ENCODE data around the gene KCNJ15. TPM values are rescaled to one million over a fixed set of nuclear protein-coding genes. Genes with fewer than 3 reads are reported as not detected.

KCNJ15 gene
- total RNA-seq, 1 donor: 10.1 TPM

GRCh38 chr21:38259665-38260064 lies 2.9 kb downstream of the KCNJ15 start:
- H3K4me2 ChIP-seq (ENCODE audit: insufficient read depth, low read length): peak overlapping the region; percentile 13
- no peaks in the 10 kb centered on the region for H4K20me1 ChIP-seq (ENCODE audit: insufficient read depth, low read length)
- H3K36me3 ChIP-seq (ENCODE audit: insufficient read depth, low read length): no peaks in the 10 kb centered on the region
- no peaks in the 10 kb centered on the region for H3K79me2 ChIP-seq (ENCODE audit: insufficient read depth, low read length)
- no peak overlapping the region for H2AFZ ChIP-seq (ENCODE audit: low read length)
- DNase-seq (ENCODE audit: insufficient read length, low spot score, missing footprints): no peak
- H3K27ac ChIP-seq (ENCODE audit: low read depth, low read length): peak overlapping the region; percentile 89
- H3K4me3 ChIP-seq (ENCODE audit: insufficient read depth, low read length): no peak overlapping the region
- H3K4me1 ChIP-seq (ENCODE audit: insufficient read depth, low read length): peaks cover 48% of the 10 kb centered on the region
- no peaks in the 10 kb centered on the region for H3K27me3 ChIP-seq (ENCODE audit: insufficient read depth, low read length)
- TF ChIP-seq CTCF (IDR thresholded peaks at IDR 0.05; ENCODE audit: extremely low read depth, low read depth, low read length): no peak
- H3K9me3 ChIP-seq (ENCODE audit: low read depth, low read length): no peaks in the 10 kb centered on the region

- Histone ChIP-seq H3K36me3 (ENCODE audit: insufficient read depth, low read length) (no peaks in the 10 kb centered on the region), H3K79me2 (ENCODE audit: insufficient read depth, low read length) (no peaks in the 10 kb centered on the region), H3K27ac (ENCODE audit: low read depth, low read length) (no peak overlapping the region), H3K4me3 (ENCODE audit: insufficient read depth, low read length) (no peak overlapping the region), H2AFZ (ENCODE audit: low read length) (no peak overlapping the region), H3K9me3 (ENCODE audit: low read depth, low read length) (no peaks in the 10 kb centered on the region), H4K20me1 (ENCODE audit: insufficient read depth, low read length) (no peaks in the 10 kb centered on the region), H3K4me2 (ENCODE audit: insufficient read depth, low read length) (no peak overlapping the region), H3K27me3 (ENCODE audit: insufficient read depth, low read length) (no peaks in the 10 kb centered on the region), H3K4me1 (ENCODE audit: insufficient read depth, low read length) (peaks cover 48% of the 10 kb centered on the region)
- TF ChIP-seq CTCF (IDR thresholded peaks at IDR 0.05; ENCODE audit: extremely low read depth, low read depth, low read length): no peak
- DNase-seq (ENCODE audit: insufficient read length, low spot score, missing footprints): no peak
These were observed 3.6 kb downstream of the KCNJ15 start for GRCh38 chr21:38260426-38260825.

DNA sequence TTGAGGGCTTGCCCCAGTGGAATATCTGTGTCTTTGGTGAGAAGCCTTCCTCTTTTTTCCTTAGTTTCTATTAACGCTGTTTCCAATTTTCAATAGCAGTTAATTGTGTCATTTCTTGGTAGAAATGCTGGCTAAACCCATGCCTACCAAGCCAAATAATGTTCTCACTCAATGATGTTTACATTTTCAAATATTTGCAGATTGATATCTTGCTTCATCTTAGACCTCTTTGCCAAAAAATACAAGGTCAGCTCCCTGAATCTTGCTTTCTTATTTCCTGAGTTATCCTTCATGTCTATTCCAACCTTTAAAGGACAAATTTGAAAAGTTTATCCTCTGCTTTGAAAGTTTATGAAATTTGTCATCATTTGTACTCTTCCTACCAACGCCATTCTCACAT lies 5.1 kb downstream of the KCNJ15 start:
- peak; percentile 21 for DNase-seq (ENCODE audit: insufficient read length, low spot score, missing footprints)
- TF ChIP-seq CTCF (IDR thresholded peaks at IDR 0.05; ENCODE audit: extremely low read depth, low read depth, low read length): no peak
- H3K4me1 ChIP-seq (ENCODE audit: insufficient read depth, low read length): peaks cover 53% of the 10 kb centered on the region
- H3K9me3 ChIP-seq (ENCODE audit: low read depth, low read length): no peaks in the 10 kb centered on the region
- no peaks in the 10 kb centered on the region for H3K79me2 ChIP-seq (ENCODE audit: insufficient read depth, low read length)
- no peaks in the 10 kb centered on the region for H3K27me3 ChIP-seq (ENCODE audit: insufficient read depth, low read length)
- no peaks in the 10 kb centered on the region for H3K36me3 ChIP-seq (ENCODE audit: insufficient read depth, low read length)
- peak overlapping the region; percentile 93 for H3K27ac ChIP-seq (ENCODE audit: low read depth, low read length)
- no peak overlapping the region for H2AFZ ChIP-seq (ENCODE audit: low read length)
- H4K20me1 ChIP-seq (ENCODE audit: insufficient read depth, low read length): no peaks in the 10 kb centered on the region
- H3K4me2 ChIP-seq (ENCODE audit: insufficient read depth, low read length): peak overlapping the region; percentile 19
- no peak overlapping the region for H3K4me3 ChIP-seq (ENCODE audit: insufficient read depth, low read length)

GRCh38 chr21:38263493-38263892 lies 6.7 kb downstream of the KCNJ15 start:
- peak; percentile 71 for DNase-seq (ENCODE audit: insufficient read length, low spot score, missing footprints)
- Histone ChIP-seq H3K4me2 (ENCODE audit: insufficient read depth, low read length) (peak overlapping the region; percentile 51), H4K20me1 (ENCODE audit: insufficient read depth, low read length) (no peaks in the 10 kb centered on the region), H3K36me3 (ENCODE audit: insufficient read depth, low read length) (no peaks in the 10 kb centered on the region), H3K4me1 (ENCODE audit: insufficient read depth, low read length) (peaks cover 64% of the 10 kb centered on the region), H3K27ac (ENCODE audit: low read depth, low read length) (peak overlapping the region; percentile 93), H3K4me3 (ENCODE audit: insufficient read depth, low read length) (no peak overlapping the region), H2AFZ (ENCODE audit: low read length) (no peak overlapping the region), H3K9me3 (ENCODE audit: low read depth, low read length) (no peaks in the 10 kb centered on the region), H3K27me3 (ENCODE audit: insufficient read depth, low read length) (no peaks in the 10 kb centered on the region), H3K79me2 (ENCODE audit: insufficient read depth, low read length) (no peaks in the 10 kb centered on the region)
- TF ChIP-seq CTCF (IDR thresholded peaks at IDR 0.05; ENCODE audit: extremely low read depth, low read depth, low read length): no peak

All from osteoblast (primary cell).